Upper lobe of right lung (tissue), 1 donor: Measurements from ENCODE around the gene MEIS1. TPM values are rescaled to one million over a fixed set of nuclear protein-coding genes. Genes with fewer than 3 reads are reported as not detected.

Experiments
- ATAC-seq: fragments of 200-7000 bp; cut with Tn5 transposase; one replicate; pipeline ENCODE4 v1.9.1; 2020; ENCODE audit warnings: mild to moderate bottlenecking, moderate library complexity
- DNase-seq: peaks from one replicate; pipeline ENCODE4 v3.0.0-alpha.2; 2020
- H3K27ac ChIP-seq: fragments of 200-600 bp; one replicate; pipeline ENCODE4 v1.8.0; 2022
- H3K27me3 ChIP-seq: fragments of 200-600 bp; one replicate; pipeline ENCODE4 v1.8.0; 2022; ENCODE audit warnings: mild to moderate bottlenecking
- H3K36me3 ChIP-seq: fragments of 200-600 bp; one replicate; pipeline ENCODE4 v1.8.0; 2022
- H3K4me1 ChIP-seq: fragments of 200-600 bp; one replicate; pipeline ENCODE4 v1.8.0; 2022
- H3K4me3 ChIP-seq: fragments of 200-600 bp; one replicate; pipeline ENCODE4 v1.8.0; 2022; ENCODE audit warnings: mild to moderate bottlenecking
- H3K9me3 ChIP-seq: fragments of 200-600 bp; one replicate; pipeline ENCODE4 v1.8.0; 2022
- intact Hi-C: fragments of 100-400 bp; cut with DNase I; formaldehyde crosslinking; loops from one replicate; pipeline ENCODE4 v1.11.0; 2022
- total RNA-seq: library from RNA; stranded (reverse); fragmentation: NEBNext Ultra II Directional; extraction: Animal tissue kit (Norgen Biotek cat#: 25700); gene quantifications from one replicate; pipeline ENCODE4 v1.2.1, GENCODE V29; 2021
- TF ChIP-seq, protein P1 (sequence below): fragments of 200-600 bp; IDR thresholded peaks from one replicate; pipeline ENCODE4 v1.8.0; 2022; ENCODE audit warnings: antibody characterized with exemption
- donor health status: DM: no; HTN: yes; CAD: no; lungs with severe emphysema.

The MEIS1 gene
- total RNA-seq, 1 donor from 2014 or later: 48.0 TPM

DNA sequence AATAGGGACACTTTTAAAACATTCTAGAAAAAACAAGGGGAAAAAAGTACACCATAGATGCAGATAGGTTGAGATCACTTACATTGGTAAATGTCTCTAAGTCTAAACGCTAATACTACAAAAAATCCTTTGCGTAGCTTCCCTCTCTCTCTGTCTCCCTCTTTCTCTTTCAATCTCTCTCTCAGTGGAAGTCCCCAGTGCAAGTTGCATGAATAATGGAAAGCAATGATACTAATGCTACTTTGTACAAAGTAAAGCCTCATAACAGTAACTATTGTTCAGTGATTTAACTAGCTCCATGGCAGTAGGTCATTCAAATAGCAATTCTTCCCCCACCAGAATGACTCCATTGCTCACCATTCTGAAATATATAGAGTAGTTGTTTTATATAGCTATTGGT is 12.8 kb downstream of the MEIS1 start:
- peaks cover 3% of the 10 kb centered on the region for H3K36me3 ChIP-seq
- H3K27me3 ChIP-seq: peaks cover 7% of the 10 kb centered on the region
- intact Hi-C loops: loop anchor here (10.0 kb wide), 1 partner anchor 247 kb away; no protein-coding TSS in a partner anchor
- H3K4me3 ChIP-seq: peak overlapping the region; percentile 67
- TF ChIP-seq, protein P1, sequence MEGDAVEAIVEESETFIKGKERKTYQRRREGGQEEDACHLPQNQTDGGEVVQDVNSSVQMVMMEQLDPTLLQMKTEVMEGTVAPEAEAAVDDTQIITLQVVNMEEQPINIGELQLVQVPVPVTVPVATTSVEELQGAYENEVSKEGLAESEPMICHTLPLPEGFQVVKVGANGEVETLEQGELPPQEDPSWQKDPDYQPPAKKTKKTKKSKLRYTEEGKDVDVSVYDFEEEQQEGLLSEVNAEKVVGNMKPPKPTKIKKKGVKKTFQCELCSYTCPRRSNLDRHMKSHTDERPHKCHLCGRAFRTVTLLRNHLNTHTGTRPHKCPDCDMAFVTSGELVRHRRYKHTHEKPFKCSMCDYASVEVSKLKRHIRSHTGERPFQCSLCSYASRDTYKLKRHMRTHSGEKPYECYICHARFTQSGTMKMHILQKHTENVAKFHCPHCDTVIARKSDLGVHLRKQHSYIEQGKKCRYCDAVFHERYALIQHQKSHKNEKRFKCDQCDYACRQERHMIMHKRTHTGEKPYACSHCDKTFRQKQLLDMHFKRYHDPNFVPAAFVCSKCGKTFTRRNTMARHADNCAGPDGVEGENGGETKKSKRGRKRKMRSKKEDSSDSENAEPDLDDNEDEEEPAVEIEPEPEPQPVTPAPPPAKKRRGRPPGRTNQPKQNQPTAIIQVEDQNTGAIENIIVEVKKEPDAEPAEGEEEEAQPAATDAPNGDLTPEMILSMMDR: no peak
- ATAC-seq (no peak), DNase-seq (no peak)
- peak overlapping the region; percentile 93 for H3K27ac ChIP-seq
- peaks cover 4% of the 10 kb centered on the region for H3K4me1 ChIP-seq
- no peaks in the 10 kb centered on the region for H3K9me3 ChIP-seq

DNA sequence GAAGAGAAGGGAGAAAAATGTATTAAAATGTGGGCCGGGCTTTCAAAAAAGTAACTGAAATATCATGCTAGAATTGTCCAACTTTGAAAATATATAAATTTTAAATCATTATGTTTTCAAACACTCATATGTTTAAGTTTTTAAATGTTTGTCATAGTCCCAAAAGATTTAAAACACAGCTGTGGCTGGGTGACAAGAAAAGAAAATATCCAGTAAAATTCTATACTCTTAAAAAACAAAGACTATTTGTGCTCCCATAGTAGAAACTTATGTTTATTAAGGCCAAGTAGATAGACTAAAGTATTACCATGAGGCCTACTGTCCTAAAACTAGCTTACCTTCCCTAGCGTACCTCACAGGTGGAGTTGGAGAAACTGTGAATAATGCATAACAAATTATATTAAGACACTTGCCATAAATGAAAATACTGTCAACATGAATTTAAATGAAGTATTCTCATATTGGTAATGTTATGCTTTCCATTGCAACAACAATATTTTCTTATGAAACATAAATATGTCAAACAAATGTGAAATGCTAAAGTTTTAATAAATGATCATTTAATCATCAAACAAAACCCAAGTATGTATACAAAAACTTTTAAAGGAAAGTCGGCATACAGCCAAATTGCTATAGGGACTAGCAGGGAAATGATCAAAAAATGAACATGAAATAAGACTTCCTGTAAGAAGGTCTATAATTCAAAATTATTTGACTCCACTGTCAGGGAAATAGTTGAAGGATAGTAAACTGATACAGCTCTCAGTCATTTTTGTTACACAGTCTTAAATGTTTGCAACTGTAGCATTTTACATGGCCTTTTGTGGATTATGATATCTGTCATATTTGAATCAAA is 13.4 kb downstream of the MEIS1 start:
- TF ChIP-seq, protein P1: no peak
- intact Hi-C loops: loop anchor here (10.0 kb wide), 1 partner anchor 246 kb away; no protein-coding TSS in a partner anchor
- Histone ChIP-seq H3K9me3 (no peaks in the 10 kb centered on the region), H3K4me3 (peak overlapping the region; percentile 67), H3K4me1 (peaks cover 11% of the 10 kb centered on the region), H3K27ac (peak overlapping the region; percentile 93), H3K27me3 (peaks cover 7% of the 10 kb centered on the region), H3K36me3 (no peaks in the 10 kb centered on the region)
- ATAC-seq (no peak), DNase-seq (no peak)

DNA sequence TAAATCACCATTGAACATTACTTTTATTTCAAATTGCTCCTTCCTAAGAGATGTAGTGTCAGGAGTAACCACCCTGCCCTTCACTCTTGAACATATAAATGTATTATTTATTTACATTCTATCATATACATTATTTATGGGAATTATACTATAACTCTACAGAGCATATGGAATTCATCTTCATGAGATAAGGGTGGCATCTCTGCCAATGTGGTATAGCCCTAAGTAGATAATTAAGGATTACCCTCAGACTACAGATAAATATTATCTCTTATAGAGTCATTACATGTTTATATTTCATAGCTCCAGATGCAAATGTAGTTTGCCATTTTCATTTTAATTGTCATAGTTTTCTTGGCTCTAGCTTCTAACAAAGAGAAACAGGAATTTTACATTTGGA is 17.3 kb downstream of the MEIS1 start:
- DNase-seq (no peak), ATAC-seq (no peak)
- H3K36me3 ChIP-seq: no peaks in the 10 kb centered on the region
- H3K4me1 ChIP-seq: peaks cover 19% of the 10 kb centered on the region
- intact Hi-C loops: no loop called here
- TF ChIP-seq, protein P1: no peak
- H3K27ac ChIP-seq: peak overlapping the region; percentile 4
- H3K27me3 ChIP-seq: no peaks in the 10 kb centered on the region
- no peaks in the 10 kb centered on the region for H3K9me3 ChIP-seq
- no peak overlapping the region for H3K4me3 ChIP-seq

DNA sequence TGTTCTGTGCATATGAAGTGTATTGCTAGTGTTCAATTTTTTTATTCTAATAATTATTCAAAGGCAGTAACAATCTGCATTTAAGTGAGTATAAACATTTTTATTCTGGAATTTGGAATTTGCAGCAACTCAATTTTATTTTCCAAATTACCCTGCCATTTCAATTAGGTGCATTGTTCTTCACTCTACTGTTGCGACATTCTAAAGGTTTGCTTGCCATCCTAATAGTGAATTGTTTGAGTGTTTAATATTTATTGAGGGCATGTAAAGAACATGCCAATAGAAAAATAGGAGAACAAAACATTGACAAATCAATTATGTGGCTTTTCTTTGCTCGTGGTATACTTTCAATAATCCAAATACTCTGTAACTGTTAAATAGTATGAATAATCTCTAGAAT is 18.0 kb downstream of the MEIS1 start:
- no peak overlapping the region for H3K4me3 ChIP-seq

DNA sequence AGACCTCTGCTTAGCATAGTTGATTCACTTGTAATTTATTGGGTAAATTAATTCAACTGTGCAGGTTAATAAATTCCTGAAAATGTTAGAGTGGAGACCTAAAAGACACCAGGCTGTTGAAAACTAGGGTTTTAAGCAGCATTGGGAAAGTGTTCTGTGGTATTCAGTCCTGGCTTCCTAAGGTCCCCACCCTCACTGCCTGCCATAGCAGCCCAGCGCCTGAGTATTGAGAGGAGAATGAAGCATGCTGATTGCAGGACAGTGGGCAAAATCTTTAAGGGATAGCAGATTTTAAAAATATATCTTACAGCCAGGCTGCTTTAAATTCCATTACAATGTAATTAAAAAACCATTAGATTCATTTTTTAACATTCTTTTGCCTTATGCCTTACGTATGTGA is 20.6 kb downstream of the MEIS1 start:
- TF ChIP-seq, protein P1: no peak
- no peak overlapping the region for H3K27ac ChIP-seq

More for the DNA sequence above, 18.0 kb downstream of the MEIS1 start:
- H3K9me3 ChIP-seq: no peaks in the 10 kb centered on the region
- DNase-seq (no peak), ATAC-seq (no peak)
- H3K27me3 ChIP-seq: no peaks in the 10 kb centered on the region
- peaks cover 5% of the 10 kb centered on the region for H3K36me3 ChIP-seq
- no peak overlapping the region for H3K27ac ChIP-seq
- H3K4me1 ChIP-seq: peaks cover 19% of the 10 kb centered on the region
- TF ChIP-seq, protein P1: no peak
- intact Hi-C loops: no loop called here

More for the DNA sequence above, 20.6 kb downstream of the MEIS1 start:
- H3K9me3 ChIP-seq: no peaks in the 10 kb centered on the region
- H3K4me3 ChIP-seq: no peak overlapping the region
- DNase-seq: no peak
- no peaks in the 10 kb centered on the region for H3K27me3 ChIP-seq
- peaks cover 5% of the 10 kb centered on the region for H3K36me3 ChIP-seq
- peaks cover 15% of the 10 kb centered on the region for H3K4me1 ChIP-seq
- intact Hi-C loops: no loop called here
- ATAC-seq: no peak
